ENCODE measurements around the gene MISFA. TPM values are rescaled to one million over a fixed set of nuclear protein-coding genes. Genes with fewer than 3 reads are reported as not detected.

MISFA gene
- total and polyA plus RNA-seq, 9 of the 15 experiments (the other 6 are each of a cell fraction or from before 2014, with no cell fraction given) = 1.6 to 6.3 (median 3.4) TPM

DNA sequence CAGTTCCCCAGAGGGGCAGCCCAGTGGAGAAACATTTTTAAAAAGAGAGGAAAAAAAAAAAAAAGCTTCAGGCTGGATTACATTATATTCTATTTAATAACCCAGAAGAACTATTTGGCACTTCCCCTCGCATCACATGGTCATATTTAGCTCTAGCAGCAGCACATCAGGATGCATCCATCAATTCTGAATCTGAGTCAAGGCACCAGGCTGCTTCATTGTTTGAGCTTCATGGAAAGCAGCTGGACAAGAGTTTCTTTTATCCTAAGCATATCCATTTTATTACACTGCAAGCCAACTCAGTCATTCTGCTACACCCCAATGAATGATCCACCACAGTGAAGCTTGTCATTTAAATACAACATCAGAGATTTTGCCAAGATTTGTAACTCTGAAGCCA lies 24.6 kb downstream of the MISFA start (continued):
- TF ChIP-seq, protein P1, sequence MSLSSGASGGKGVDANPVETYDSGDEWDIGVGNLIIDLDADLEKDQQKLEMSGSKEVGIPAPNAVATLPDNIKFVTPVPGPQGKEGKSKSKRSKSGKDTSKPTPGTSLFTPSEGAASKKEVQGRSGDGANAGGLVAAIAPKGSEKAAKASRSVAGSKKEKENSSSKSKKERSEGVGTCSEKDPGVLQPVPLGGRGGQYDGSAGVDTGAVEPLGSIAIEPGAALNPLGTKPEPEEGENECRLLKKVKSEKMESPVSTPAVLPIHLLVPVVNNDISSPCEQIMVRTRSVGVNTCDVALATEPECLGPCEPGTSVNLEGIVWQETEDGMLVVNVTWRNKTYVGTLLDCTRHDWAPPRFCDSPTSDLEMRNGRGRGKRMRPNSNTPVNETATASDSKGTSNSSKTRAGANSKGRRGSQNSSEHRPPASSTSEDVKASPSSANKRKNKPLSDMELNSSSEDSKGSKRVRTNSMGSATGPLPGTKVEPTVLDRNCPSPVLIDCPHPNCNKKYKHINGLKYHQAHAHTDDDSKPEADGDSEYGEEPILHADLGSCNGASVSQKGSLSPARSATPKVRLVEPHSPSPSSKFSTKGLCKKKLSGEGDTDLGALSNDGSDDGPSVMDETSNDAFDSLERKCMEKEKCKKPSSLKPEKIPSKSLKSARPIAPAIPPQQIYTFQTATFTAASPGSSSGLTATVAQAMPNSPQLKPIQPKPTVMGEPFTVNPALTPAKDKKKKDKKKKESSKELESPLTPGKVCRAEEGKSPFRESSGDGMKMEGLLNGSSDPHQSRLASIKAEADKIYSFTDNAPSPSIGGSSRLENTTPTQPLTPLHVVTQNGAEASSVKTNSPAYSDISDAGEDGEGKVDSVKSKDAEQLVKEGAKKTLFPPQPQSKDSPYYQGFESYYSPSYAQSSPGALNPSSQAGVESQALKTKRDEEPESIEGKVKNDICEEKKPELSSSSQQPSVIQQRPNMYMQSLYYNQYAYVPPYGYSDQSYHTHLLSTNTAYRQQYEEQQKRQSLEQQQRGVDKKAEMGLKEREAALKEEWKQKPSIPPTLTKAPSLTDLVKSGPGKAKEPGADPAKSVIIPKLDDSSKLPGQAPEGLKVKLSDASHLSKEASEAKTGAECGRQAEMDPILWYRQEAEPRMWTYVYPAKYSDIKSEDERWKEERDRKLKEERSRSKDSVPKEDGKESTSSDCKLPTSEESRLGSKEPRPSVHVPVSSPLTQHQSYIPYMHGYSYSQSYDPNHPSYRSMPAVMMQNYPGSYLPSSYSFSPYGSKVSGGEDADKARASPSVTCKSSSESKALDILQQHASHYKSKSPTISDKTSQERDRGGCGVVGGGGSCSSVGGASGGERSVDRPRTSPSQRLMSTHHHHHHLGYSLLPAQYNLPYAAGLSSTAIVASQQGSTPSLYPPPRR (CRISPR knock-in tag; IDR thresholded peaks at IDR 0.05; ENCODE audit: borderline replicate concordance) = no peak
- no peak for TF ChIP-seq KLF10 (CRISPR knock-in tag; IDR thresholded peaks at IDR 0.05)
- TF ChIP-seq, protein P2, sequence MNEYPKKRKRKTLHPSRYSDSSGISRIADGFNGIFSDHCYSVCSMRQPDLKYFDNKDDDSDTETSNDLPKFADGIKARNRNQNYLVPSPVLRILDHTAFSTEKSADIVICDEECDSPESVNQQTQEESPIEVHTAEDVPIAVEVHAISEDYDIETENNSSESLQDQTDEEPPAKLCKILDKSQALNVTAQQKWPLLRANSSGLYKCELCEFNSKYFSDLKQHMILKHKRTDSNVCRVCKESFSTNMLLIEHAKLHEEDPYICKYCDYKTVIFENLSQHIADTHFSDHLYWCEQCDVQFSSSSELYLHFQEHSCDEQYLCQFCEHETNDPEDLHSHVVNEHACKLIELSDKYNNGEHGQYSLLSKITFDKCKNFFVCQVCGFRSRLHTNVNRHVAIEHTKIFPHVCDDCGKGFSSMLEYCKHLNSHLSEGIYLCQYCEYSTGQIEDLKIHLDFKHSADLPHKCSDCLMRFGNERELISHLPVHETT (CRISPR knock-in tag; conservative IDR thresholded peaks at IDR 0.05 in 1 of 2, IDR thresholded peaks at IDR 0.05 in 1 of 2) = no peak
- TF ChIP-seq MECOM (CRISPR knock-in tag; IDR thresholded peaks at IDR 0.05) = no peak
- TF ChIP-seq, protein P3, sequence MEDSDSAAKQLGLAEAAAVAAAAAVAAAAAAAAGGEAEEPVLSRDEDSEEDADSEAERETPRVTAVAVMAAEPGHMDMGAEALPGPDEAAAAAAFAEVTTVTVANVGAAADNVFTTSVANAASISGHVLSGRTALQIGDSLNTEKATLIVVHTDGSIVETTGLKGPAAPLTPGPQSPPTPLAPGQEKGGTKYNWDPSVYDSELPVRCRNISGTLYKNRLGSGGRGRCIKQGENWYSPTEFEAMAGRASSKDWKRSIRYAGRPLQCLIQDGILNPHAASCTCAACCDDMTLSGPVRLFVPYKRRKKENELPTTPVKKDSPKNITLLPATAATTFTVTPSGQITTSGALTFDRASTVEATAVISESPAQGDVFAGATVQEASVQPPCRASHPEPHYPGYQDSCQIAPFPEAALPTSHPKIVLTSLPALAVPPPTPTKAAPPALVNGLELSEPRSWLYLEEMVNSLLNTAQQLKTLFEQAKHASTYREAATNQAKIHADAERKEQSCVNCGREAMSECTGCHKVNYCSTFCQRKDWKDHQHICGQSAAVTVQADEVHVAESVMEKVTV (CRISPR knock-in tag; IDR thresholded peaks at IDR 0.05) = no peak
- no peak for TF ChIP-seq RBM25 (IDR thresholded peaks at IDR 0.05; ENCODE audit: low read depth, low read length, severe bottlenecking)
- TF ChIP-seq, protein P4, sequence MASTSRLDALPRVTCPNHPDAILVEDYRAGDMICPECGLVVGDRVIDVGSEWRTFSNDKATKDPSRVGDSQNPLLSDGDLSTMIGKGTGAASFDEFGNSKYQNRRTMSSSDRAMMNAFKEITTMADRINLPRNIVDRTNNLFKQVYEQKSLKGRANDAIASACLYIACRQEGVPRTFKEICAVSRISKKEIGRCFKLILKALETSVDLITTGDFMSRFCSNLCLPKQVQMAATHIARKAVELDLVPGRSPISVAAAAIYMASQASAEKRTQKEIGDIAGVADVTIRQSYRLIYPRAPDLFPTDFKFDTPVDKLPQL (IDR thresholded peaks at IDR 0.05; ENCODE audit: extremely low read depth, insufficient read length) = no peak
- no peak for TF ChIP-seq ZNF165 (CRISPR knock-in tag; IDR thresholded peaks at IDR 0.05; ENCODE audit: borderline replicate concordance)
- TF ChIP-seq, protein P5, sequence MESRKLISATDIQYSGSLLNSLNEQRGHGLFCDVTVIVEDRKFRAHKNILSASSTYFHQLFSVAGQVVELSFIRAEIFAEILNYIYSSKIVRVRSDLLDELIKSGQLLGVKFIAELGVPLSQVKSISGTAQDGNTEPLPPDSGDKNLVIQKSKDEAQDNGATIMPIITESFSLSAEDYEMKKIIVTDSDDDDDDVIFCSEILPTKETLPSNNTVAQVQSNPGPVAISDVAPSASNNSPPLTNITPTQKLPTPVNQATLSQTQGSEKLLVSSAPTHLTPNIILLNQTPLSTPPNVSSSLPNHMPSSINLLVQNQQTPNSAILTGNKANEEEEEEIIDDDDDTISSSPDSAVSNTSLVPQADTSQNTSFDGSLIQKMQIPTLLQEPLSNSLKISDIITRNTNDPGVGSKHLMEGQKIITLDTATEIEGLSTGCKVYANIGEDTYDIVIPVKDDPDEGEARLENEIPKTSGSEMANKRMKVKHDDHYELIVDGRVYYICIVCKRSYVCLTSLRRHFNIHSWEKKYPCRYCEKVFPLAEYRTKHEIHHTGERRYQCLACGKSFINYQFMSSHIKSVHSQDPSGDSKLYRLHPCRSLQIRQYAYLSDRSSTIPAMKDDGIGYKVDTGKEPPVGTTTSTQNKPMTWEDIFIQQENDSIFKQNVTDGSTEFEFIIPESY (CRISPR knock-in tag; IDR thresholded peaks at IDR 0.05) = no peak
- TF ChIP-seq PHF21A (IDR thresholded peaks at IDR 0.05; ENCODE audit: borderline replicate concordance, low read depth) = no peak
